Left lobe of liver (tissue), 1 donor: ENCODE measurements around the gene MYB. TPM values are rescaled to one million over a fixed set of nuclear protein-coding genes. Genes with fewer than 3 reads are reported as not detected.

Source experiments
- total RNA-seq: library from RNA; stranded (reverse); gene quantifications from one replicate; pipeline ENCODE4 v1.2.1, GENCODE V29; 2021
- donor health status: DM: no; HTN: yes; CAD: no.

The MYB gene
- total RNA-seq, 1 donor from 2014 or later, result 0.18 TPM

Other genes with a start within 250 kb of the MYB start
- 174 TPM for gene ALDH8A1, start 231.2 kb upstream of the MYB start, total RNA-seq
- 42.5 TPM for gene HBS1L, start 126.5 kb upstream of the MYB start, total RNA-seq